NCI-H774 (cell line): ENCODE data around the gene SLC2A1.
A peak's percentile ranks its signal among the peaks of the same experiment; 100 is the strongest.

Source experiments
- DNase-seq: peaks from one replicate; lab custom pipeline; 2025; lab: John Stamatoyannopoulos, UW

Gene SLC2A1

GRCh38 chr1:42958488-42959319, at the start of gene SLC2A1:
Gene SLC2A1, minus strand, starts transcription at chr1:42958868. Its CDS starts 217 bp downstream, at chr1:42958651.
- peak; percentile 98 for DNase-seq

GRCh38 chr1:43007377-43008114, 48.9 kb upstream of the SLC2A1 start:
- no peak for DNase-seq

- DNase-seq = no peak
Measured at GRCh38 chr1:43005460-43006361, 47.0 kb upstream of the SLC2A1 start.

GRCh38 chr1:43004587-43005459, 46.2 kb upstream of the SLC2A1 start:
- no peak for DNase-seq

GRCh38 chr1:43002766-43003165, 44.1 kb upstream of the SLC2A1 start:
- DNase-seq = no peak

GRCh38 chr1:43002116-43002515, 43.4 kb upstream of the SLC2A1 start:
- DNase-seq = no peak

GRCh38 chr1:43001434-43001833, 42.8 kb upstream of the SLC2A1 start:
- DNase-seq = no peak

GRCh38 chr1:43000271-43000670, 41.6 kb upstream of the SLC2A1 start:
- DNase-seq = no peak

- DNase-seq = no peak
Measured at GRCh38 chr1:42999308-42999707, 40.6 kb upstream of the SLC2A1 start.

- DNase-seq = no peak
Measured at GRCh38 chr1:42998386-42998785, 39.7 kb upstream of the SLC2A1 start.

GRCh38 chr1:42996384-42996970, 37.8 kb upstream of the SLC2A1 start:
- no peak for DNase-seq

- peak; percentile 20 for DNase-seq
Measured at GRCh38 chr1:42993502-42994136, 35.0 kb upstream of the SLC2A1 start.

GRCh38 chr1:42992054-42992571, 33.4 kb upstream of the SLC2A1 start:
- DNase-seq = no peak

GRCh38 chr1:42990757-42991346, 32.2 kb upstream of the SLC2A1 start:
- DNase-seq = no peak

GRCh38 chr1:42983693-42984092, 25.0 kb upstream of the SLC2A1 start:
- DNase-seq = no peak

- no peak for DNase-seq
Measured at GRCh38 chr1:42983253-42983652, 24.6 kb upstream of the SLC2A1 start.

GRCh38 chr1:42982641-42983040, 24.0 kb upstream of the SLC2A1 start:
- no peak for DNase-seq

- DNase-seq = no peak
Measured at GRCh38 chr1:42981871-42982270, 23.2 kb upstream of the SLC2A1 start.

- DNase-seq = no peak
Measured at GRCh38 chr1:42981255-42981805, 22.7 kb upstream of the SLC2A1 start.
